MG63 (cell line): ENCODE data around the gene PIK3AP1. TPM values are rescaled to one million over a fixed set of nuclear protein-coding genes. Genes with fewer than 3 reads are reported as not detected.
"Not testable (repeated sequence)": the region's sequence is repeated elsewhere in the genome, so short reads cannot be mapped to it uniquely, and the experiment has no call there.

Experiments
- DNase-seq: peaks from one replicate; pipeline ENCODE4 v3.0.0-alpha.2; 2020
- H3K27me3 ChIP-seq: fragments of 250-450 bp; sonication (Bioruptor Pico); 2 replicates; pipeline ENCODE4 v1.5.1; 2020; ENCODE audit warnings: mild to moderate bottlenecking, moderate library complexity
- H3K36me3 ChIP-seq: fragments of 250-450 bp; sonication (Bioruptor Pico); 2 replicates; pipeline ENCODE4 v1.5.1; 2020; ENCODE audit warnings: mild to moderate bottlenecking, moderate library complexity
- H3K4me3 ChIP-seq: fragments of 250-450 bp; sonication (Bioruptor Pico); 2 replicates; pipeline ENCODE4 v1.5.1; 2020; ENCODE audit warnings: mild to moderate bottlenecking, moderate library complexity
- H3K9me3 ChIP-seq: fragments of 250-450 bp; sonication (Bioruptor Pico); 2 replicates; pipeline ENCODE4 v1.5.1; 2020; ENCODE audit warnings: mild to moderate bottlenecking, moderate library complexity
- total RNA-seq: library from RNA; depleted of rRNA; stranded (reverse); fragments of >200 nt; shearing (Covaris generic); gene quantifications from 2 replicates; pipeline ENCODE4 v1.2.3, GENCODE V29; 2014; ENCODE audit warnings: low replicate concordance

The PIK3AP1 gene
- total RNA-seq, 1 experiment from 2014 or later: 1.2 TPM

DNA sequence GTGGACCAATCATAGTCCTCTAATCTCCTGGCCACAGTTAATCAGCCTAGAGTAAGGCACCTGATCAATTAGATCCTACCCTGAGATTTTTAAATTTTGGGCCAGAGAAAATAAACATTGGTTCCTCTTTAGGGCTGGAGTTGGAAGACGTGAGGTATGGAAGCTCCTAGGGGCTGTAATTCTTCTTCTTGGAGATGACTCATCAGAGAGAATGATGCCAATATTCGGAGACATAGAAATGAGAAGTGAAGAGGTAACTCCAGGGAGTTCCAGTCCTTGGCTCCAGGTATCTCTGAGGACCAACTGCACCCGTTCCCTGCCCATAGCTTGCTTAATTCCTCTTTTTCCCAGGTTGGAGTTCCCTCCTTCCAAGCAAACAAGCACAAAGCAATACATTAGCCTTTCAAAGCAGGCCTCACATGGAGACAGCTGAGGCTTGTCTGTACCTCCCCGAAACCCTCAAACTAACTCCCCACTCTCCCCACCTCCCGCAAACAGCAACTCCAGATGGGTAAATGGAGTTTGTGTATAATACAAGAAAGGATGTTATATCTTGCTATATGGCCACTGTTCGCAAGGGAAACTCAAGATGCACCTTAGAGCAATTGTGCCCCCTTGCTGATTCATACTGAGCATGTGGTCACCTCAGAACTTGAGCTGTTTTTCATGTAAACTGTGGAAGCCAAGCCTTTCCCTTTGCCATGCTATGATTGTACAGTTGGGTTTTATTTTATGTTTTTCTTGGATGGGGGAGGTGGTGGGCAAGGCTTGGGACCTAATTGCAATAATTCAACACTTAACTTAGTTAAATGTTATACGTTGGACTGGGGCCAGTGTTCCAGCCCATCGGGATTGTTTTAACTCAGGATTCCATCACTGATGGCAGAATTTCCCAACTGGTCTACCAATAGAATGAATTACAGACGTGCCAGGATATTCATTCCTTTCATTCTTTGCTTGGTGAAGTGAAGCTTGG is 29.3 kb downstream of the PIK3AP1 start:
- no peaks in the 10 kb centered on the region; the same call in 1 of the 2 replicates for H3K27me3 ChIP-seq
- no peaks in the 10 kb centered on the region for H3K36me3 ChIP-seq
- peak; percentile 37 for DNase-seq
- no peaks in the 10 kb centered on the region for H3K9me3 ChIP-seq
- no peak overlapping the region for H3K4me3 ChIP-seq

DNA sequence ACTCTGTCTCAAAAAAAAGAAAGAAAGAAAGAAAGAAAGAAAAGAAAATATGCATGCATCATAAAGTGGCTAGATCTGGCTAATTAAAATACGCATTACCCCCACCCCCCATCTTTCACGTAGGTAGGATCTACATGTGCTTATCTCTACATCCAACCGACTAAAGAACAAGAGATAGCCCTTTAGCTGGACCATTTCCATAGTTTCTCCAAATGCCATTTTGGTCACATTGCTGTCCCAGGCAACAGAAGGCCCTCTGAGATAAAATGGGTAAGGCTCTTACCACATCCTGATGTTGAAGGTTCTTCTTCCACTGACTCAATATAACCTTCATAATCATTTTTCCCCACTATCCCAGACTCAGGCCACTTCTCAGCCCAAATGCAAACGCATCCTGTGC is 31.5 kb downstream of the PIK3AP1 start:
- Histone ChIP-seq H3K27me3 (no peaks in the 10 kb centered on the region), H3K9me3 (no peaks in the 10 kb centered on the region), H3K4me3 (no peak overlapping the region), H3K36me3 (no peaks in the 10 kb centered on the region)
- no peak for DNase-seq

DNA sequence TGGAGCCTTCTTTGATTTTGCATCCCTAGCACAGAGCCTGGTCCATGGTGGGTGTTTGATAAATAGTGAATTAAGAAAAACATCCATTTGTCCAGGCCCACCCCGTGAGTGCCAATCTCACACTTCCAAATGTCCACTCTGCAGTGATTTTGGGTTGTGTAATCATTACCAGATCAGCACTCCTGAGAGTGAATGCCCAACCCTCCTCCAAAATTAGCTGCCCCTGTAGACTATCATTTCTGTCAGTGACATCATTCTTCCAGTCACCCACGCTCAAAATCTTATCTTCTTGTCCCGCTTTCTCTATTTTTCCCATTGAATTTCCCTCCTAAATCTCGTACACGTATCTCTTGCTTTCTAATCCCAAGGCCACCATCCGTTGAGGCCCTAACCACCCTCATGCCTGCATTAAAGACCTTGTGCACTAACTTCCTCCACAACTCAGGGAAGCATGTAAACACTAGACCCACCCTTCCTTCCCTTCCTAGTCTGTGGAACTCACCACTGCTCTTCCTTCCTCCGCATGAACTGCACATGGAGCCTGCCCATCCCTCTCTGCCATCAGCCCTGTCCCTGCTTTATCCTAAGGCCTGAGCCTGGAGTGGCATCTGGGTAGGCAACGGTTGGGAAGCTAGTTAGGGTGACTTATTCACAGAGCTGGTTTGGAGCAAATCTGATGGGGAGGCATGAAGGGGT is 32.8 kb downstream of the PIK3AP1 start:
- Histone ChIP-seq H3K9me3 (no peaks in the 10 kb centered on the region), H3K4me3 (no peak overlapping the region)
- no peak for DNase-seq

DNA sequence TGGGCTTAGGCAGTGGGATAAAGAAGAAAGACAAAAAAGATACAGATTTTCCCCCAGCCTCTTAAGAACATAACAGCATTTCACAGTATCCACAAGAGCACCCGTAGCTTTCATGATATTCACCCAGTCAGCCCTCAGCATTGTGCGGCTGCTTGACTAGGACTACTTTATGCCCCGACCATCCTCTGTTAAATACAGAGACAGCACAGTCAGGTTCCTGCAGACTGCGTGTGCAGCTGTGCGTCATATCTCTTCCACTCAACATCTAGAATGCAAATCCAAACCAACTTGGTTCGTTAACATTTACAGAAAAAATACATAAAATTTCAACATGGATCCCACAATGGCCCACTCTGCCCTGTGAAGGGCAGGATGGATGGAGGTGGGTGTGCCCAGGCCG is 33.8 kb downstream of the PIK3AP1 start:
- H3K9me3 ChIP-seq: no peaks in the 10 kb centered on the region
- no peak for DNase-seq
- H3K36me3 ChIP-seq: no peaks in the 10 kb centered on the region
- H3K27me3 ChIP-seq: no peaks in the 10 kb centered on the region
- no peak overlapping the region for H3K4me3 ChIP-seq

More for the DNA sequence above, 32.8 kb downstream of the PIK3AP1 start:
- no peaks in the 10 kb centered on the region for H3K36me3 ChIP-seq
- no peaks in the 10 kb centered on the region for H3K27me3 ChIP-seq

DNA sequence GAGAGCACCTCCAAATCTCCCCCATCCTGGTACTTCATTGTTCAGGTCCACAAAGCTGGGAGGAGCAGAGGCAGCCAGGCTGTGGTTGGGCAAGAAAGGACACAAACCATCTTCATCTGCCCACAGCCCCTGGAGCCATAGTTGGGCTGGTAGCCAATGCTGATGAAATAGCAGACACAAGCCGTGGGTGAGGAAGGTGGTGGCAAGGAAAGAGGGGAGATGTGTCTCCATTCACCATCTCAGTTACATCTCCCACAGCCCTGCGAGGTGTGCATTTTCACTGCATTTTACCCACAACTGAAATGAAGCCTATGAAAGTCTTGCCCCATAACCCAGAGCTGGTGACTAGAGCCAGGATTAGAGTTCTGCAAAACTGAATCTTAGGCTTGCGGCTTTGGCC is 35.0 kb downstream of the PIK3AP1 start:
- H3K9me3 ChIP-seq: no peaks in the 10 kb centered on the region
- no peaks in the 10 kb centered on the region for H3K36me3 ChIP-seq
- DNase-seq: no peak
- no peak overlapping the region for H3K4me3 ChIP-seq
- no peaks in the 10 kb centered on the region for H3K27me3 ChIP-seq

DNA sequence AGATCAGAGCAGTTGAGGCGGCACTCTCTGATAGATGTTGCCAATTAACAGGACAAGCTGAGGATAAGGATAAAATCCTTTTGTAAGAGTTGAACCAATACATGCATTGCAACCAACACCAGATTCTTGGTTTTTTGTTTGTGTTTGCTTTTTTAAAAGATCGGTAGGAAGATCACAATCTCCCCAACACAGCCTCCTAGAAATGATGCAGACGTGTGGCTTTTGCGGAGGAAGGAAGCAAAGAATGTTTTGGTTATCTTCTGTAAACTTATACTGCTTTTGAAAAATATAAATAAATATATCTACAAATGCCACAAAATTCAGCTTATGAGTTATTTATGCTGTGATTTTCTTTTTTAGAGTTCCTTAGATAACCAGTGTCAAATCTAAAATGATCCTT is 35.5 kb downstream of the PIK3AP1 start:
- no peaks in the 10 kb centered on the region for H3K36me3 ChIP-seq
- no peak overlapping the region for H3K4me3 ChIP-seq
- no peaks in the 10 kb centered on the region for H3K27me3 ChIP-seq
- no peaks in the 10 kb centered on the region for H3K9me3 ChIP-seq
- no peak for DNase-seq

DNA sequence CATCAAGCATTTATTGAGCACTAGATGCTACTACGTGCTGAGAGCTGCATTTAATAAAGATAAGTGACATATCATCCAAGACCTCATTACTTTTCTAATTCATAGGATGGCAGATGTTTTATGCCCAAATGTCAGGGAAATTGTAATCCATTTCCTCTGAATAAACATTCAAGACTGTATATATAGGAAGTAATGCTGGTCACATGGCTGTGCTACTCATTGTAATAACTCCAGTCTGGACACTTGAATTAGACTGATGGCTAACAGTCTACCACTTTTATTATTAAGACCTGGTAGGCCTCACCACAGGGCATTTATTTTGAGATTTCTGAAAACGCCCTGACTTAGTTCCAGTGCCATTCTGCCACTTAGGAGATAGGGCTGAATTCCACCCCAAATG is 36.6 kb downstream of the PIK3AP1 start:
- no peaks in the 10 kb centered on the region for H3K36me3 ChIP-seq
- H3K4me3 ChIP-seq: no peak overlapping the region
- H3K27me3 ChIP-seq: no peaks in the 10 kb centered on the region
- DNase-seq: no peak
- no peaks in the 10 kb centered on the region for H3K9me3 ChIP-seq

DNA sequence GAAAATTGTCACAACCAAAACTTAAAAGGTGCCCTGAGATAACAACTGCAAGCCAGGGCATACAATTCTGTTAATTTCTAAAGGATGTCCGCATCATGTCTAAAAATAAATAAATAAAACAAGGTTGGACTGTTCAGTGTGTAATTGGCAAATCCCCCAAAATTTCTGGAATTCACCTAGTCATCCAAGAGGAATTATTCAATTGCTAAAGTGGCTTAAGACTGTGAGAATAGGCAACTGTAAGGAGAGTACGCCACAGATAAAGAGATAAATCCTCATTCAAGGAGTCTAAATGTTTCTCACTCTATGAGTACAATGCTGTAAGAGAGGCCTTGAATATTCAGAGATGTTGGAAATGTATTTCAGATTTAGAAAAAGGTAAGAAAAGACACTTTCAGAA is 37.2 kb downstream of the PIK3AP1 start:
- Histone ChIP-seq H3K4me3 (no peak overlapping the region), H3K9me3 (no peaks in the 10 kb centered on the region), H3K27me3 (no peaks in the 10 kb centered on the region), H3K36me3 (no peaks in the 10 kb centered on the region)
- DNase-seq: no peak

DNA sequence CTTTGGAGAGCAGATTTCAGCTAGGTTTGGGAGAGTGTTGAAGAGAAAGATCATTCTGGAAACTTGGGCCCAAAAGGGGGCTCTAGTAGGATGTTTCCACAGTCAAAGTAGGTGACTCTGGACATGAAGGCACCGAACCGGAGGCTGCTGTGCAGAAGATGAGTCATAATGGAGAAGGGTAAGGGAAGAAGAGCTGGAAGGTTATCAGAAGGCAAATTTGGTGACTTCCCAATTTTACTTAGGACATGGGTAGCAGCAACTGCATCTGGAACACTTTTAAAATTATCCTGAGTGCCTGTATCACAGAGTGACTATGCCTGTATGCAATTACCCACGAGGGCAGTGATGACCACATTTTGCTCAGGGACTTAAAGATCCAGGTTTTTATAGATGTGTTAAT is 38.8 kb downstream of the PIK3AP1 start:
- H3K27me3 ChIP-seq: no peaks in the 10 kb centered on the region
- no peaks in the 10 kb centered on the region for H3K36me3 ChIP-seq
- no peak overlapping the region for H3K4me3 ChIP-seq
- no peak for DNase-seq
- H3K9me3 ChIP-seq: no peaks in the 10 kb centered on the region

DNA sequence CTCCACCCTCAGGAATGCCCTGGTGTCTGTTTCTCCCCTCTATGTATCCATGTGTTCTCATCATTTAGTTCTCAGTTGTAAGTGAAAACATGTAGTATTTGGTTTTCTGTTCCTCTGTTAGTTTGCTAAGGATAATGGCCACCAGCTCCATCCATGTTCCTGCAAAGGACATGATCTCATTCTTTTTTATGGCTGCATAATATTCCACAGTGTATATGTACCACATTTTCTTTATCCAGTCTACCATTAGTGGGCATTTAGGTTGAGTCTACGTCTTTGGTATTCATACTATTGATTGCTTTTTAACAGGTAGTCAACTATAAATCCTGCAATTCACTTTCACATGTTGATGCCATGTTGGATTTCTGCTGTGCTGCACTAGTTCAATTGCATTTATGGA is 39.9 kb downstream of the PIK3AP1 start:
- H3K27me3 ChIP-seq, H3K9me3 ChIP-seq, DNase-seq, H3K4me3 ChIP-seq, H3K36me3 ChIP-seq: not testable (repeated sequence)

DNA sequence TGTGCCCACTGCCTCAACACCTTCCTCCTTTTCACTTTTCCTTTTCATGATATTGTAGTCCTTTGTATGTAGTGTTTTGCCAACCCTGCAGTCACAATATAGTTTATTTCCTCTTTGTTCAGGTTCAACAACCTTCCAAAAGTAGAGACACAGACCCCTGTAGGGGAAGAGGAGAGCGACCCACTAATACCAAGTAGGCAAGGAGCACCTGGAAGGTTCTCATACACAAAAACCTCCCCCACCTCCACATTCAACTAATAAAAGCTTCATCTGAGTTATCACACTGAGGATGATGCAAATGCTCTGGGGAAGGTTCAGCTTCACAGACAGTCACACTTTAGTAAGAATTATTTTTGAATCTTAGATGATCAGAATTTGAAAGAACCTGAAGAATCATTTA is 41.6 kb downstream of the PIK3AP1 start:
- Histone ChIP-seq H3K9me3 (no peaks in the 10 kb centered on the region), H3K36me3 (no peaks in the 10 kb centered on the region), H3K27me3 (no peaks in the 10 kb centered on the region), H3K4me3 (no peak overlapping the region)
- DNase-seq: no peak

DNA sequence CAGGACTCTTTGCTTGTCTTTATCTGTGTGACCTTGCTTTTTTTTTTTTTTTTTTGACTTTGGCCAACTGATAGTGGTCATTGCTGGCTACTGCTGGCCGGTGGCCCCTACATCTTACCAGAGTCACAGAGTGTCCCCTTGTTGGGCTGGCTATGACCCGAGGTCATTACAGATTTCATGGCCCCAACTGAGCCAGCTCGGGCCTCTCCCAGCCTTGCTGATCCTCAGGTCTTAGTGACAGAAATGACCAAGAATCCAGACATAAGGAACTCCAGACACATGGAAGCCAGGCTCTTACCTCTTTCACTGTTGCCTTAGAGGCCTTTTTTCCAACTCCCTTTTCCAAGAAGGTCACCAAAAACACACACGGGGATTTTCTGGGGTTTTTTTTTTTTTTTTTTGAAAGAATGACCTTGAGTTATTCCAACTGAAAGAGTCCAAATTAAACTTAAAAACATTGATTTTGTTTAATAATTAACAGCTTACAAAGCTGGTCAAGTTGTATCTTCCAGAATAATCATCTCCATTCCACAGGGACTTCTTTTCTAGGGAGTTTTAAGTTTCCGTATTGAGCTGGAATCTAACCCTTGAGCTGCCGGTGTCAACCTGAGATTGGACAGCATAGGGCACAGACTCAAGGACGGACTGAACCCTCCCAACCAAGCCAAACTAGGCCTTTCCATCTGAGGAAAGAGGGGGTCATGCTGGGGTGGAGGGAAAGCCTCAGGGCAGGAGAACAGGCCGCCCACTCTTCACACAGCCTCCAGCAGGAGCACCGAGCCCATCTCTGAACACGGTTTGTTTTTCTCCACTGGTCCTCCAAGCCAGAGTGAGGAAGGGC is 43.8 kb downstream of the PIK3AP1 start:
- H3K36me3 ChIP-seq: no peaks in the 10 kb centered on the region
- no peak overlapping the region for H3K4me3 ChIP-seq
- DNase-seq: no peak
- no peaks in the 10 kb centered on the region for H3K27me3 ChIP-seq
- H3K9me3 ChIP-seq: no peaks in the 10 kb centered on the region

DNA sequence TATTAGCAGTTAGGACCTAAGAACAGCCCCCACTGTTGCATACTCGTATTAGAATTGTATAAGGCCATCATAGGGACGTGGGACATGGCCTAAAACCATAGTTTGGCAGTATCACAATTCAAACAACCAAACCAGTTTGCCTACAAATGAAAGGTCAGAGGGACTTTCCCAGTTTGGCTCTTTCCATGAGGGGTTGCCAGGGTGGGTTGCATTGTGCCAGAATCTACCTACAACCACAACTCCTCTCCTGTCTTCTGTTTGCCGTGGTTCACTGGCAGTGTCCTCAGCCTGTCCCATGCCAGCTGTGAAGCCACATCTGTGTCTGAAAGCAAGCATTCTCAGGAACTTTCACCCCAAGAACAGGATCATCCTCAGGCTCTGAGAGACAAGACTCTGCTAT is 44.5 kb downstream of the PIK3AP1 start:
- no peak for DNase-seq
- Histone ChIP-seq H3K9me3 (no peaks in the 10 kb centered on the region), H3K36me3 (no peaks in the 10 kb centered on the region), H3K4me3 (no peak overlapping the region), H3K27me3 (no peaks in the 10 kb centered on the region)

DNA sequence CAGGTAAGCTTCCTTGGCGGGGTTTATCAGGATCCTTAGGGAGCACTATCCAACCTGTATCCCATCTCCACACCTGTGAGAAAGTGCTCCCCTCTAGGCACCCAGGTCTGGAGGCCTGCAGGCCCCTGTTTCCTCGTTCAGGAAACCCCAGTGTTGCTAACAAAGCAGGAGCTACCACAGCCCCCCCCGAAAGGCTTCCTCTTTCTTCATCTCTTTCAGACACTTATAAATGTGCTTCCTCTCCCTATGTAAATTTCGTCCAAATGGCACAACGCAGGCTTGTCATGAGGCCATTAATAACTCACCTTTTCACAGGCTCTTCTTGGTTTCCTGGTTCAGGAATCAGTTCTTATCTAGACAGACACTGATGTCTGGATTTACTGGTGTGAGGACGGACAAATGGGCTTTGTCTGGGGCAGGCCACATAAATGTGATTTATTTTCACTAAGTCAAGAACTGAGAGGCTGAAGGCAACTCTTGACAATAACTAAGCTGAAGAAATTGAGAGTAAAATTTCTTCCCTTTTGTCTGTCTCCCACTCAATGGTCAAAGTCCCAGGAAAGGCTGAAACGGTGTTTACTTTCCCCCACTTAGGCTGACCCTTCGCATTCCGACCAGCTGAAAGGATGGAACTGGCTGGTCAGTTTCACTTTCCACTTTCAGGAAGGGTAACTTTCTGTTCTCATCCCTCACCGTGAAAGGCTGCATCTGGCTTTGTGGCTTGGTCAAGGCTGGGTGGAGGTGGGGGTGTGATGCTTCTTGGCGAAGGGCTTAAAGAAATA is 46.8 kb downstream of the PIK3AP1 start:
- Histone ChIP-seq H3K36me3 (no peaks in the 10 kb centered on the region), H3K4me3 (no peak overlapping the region), H3K9me3 (no peaks in the 10 kb centered on the region), H3K27me3 (no peaks in the 10 kb centered on the region)
- DNase-seq: no peak

DNA sequence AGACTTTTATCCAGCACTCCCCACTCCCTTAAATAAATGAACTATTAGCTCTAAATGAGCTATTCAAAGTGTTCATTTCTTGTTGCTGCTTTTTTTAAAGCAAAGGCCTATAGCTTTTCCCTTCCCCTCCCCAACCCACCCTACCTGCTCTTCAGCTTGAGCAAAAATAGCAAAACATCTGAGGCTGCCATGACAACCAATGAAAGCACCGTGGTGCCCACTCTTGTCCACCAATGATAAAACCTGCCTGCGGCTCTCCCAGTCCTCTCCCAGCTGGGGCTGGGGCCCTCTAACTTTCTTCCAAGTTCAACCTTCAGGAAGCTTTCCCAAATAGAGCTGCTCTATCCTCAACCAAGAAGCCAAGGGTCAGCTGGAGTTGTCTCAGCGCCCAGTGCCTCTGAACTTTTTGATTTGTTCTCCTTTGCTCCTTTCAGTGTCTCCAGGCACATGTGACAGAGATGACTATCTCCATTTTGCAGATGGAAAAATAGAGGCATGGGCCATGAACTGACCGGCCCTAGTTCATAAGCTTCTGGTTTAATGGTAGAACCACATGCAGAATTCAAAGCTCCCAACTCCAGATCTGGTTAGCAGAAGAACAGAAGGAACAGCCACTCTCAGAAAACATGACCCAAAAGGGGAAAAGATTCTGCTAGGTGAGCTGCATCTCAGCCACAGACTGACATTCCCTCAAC is 47.7 kb downstream of the PIK3AP1 start:
- H3K4me3 ChIP-seq: no peak overlapping the region
- no peaks in the 10 kb centered on the region for H3K36me3 ChIP-seq
- H3K27me3 ChIP-seq: no peaks in the 10 kb centered on the region
- H3K9me3 ChIP-seq: no peaks in the 10 kb centered on the region
- DNase-seq: no peak
